Measurements from ENCODE around the gene AKAP8. TPM values are rescaled to one million over a fixed set of nuclear protein-coding genes. Genes with fewer than 3 reads are reported as not detected.
"Not testable (repeated sequence)": the region's sequence is repeated elsewhere in the genome, so short reads cannot be mapped to it uniquely, and the experiment has no call there.

Gene AKAP8
- total RNA-seq, 1 donor from 2014 or later, result 30.2 TPM

DNA sequence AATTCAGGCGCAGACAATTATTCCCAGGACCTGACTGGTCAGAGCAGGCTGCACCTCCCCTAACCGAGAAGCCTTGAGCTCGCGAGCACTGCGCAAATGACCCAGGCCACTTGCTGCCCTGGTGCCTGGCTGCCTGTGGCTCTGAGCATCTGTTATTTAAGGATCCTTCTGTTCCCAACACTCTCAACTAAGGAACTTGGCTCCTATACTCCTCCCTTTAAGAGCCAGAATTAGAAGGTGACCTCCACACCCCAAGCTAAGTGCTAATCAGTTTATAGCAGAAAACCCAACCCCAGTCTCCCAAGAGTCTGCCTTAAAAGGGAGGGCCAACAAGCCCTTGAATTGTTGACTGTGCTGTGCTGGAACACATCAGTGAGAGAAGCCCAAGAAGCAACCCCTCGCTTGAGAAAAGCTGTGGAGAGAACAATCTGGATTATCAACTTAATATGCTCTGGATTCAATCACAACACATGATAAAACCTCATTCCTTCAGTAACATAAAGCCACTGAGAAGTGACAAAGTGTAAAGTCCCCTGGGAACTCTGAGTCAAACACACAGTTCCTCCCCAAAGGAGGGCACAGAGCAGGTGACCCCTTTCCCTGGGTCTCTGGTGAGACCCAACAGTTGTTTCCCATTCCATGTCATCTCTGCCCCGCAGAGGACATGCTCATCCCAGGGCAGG is 24.7 kb upstream of the AKAP8 start:
- DNase-seq (ENCODE audit: extremely low read depth, low read depth, low spot score), result no peak

DNA sequence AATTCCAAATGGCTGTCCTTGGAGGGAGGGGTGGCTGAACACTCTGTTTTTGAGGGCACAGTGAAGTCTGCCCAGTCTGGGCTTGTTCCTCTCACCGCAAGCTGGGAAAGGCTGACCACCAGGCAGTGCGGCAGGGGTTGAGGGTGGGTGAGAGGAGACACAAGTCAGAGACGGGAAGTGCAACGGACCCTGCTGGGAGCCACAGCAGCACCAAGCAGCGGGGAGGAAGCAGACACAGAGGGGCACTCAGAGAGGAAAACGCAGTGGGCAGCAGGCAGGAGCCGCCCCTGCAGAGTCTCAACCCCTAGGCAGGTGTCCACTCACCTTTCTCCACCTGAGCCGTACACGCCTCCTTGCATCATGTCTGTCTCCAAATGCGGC is 23.6 kb upstream of the AKAP8 start:
- DNase-seq (ENCODE audit: extremely low read depth, low read depth, low spot score), result no peak

DNA sequence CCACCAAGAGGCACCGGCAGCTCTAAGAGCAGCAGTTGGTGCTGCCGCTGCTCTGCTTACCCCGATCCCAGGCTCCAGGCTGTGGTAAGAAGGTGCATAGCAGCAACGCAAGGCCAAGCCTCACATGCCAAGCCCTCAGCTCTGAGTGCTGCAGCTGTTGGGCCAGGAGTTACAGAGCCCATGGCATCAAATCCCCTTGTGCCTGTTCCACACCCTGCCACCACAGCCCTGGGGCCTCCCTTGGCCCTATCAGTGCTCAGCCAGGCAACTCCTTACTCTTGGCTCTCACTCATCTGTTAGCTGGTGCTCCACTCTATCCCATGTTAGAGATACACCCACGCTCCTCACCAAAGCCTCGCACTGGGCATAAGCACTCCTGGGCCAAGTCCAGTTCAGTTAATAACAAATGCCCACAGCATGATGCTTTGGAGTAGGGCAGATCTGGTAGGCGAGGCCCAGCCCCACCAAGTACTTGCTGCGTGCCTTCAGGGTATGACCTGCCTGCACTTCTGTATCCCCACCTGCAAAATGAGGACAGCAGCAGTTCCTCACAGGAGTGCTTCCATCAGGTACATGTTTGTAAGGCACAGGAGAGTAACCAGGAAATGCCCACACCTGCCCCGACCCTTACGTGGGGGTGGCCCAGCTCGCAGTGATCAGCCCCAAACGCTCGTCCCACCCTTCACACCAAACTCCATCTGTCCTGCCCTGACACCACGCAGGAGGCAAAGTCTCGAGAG is 23.0 kb upstream of the AKAP8 start:
- DNase-seq (ENCODE audit: extremely low read depth, low read depth, low spot score), result no peak

DNA sequence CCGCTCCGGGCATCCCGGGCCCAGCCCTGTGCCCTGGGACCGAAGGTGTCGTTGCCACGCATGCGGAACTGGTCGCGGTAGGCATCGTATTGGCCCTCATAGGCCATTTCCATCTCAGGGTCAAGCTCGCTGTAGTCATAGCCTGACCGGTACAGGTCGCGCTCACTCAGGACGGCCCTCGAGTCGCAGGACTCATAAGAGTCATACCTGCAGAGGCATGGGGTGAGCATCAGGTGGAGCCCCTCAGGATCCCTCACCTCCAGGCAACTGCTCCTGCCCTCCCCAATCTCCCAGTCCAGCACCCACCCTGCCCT is 21.8 kb upstream of the AKAP8 start:
- no peak for DNase-seq (ENCODE audit: extremely low read depth, low read depth, low spot score)

DNA sequence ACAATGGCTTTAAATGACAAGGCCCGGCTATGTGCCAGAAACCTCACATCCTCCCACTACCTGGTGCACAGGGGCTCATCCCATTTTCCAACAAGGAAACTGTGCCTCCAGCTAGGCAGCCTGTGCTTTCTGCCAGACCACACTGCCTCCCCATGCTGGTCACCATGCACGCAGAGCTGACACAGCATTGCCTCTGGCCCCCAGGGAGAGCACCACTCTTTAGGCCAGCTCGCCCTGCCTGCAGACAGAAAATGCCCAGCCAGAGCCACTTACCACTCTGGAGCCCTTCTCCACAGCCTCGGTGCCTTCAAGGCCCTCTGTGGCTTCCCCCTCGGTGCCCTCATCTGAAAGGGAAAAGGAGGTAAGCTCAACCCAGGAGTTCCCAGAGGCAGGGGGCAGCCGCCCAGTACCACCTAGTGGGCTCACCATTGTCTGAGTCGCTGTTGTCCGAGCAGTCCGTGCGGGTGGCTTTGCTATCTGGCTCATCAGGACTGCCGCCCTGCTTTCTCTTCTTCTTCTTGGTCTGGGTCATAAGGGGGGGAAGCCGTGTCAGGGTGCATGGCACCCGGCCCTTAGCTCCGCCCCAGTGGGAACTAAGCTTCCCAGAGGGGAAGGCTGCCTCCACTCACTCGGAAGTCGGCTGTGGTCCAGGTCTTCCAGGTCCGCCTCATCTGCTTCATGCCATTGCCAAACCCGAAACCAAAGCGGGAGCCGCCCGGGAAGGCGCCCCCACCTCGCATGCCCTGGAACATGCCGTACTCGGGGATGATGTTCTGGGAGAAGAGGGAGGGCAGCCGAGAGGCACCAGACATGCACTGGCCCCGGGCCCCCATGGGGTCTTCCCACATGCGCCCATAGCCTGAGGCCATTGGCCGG is 21.2 kb upstream of the AKAP8 start:
- DNase-seq (ENCODE audit: extremely low read depth, low read depth, low spot score), result no peak

DNA sequence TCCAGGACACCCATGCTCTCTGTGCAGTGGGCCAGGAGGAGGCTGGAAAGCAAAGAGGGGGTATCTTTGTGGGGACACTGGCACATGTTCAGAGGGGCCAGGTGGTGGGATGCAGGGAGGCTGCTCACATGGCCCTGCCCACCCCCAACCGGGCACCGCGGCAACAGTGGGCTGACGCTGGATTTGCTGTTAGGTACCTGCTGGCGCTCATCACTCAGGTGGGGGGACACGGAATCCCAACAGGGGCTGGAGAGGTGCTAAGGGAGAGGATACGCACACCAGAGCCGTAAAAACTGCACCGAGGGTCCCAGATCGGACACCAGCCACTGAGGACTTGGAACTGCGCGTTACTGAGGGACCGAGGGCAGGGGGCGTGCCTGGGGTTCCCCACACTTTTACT is 20.0 kb upstream of the AKAP8 start:
- no peak for DNase-seq (ENCODE audit: extremely low read depth, low read depth, low spot score)

DNA sequence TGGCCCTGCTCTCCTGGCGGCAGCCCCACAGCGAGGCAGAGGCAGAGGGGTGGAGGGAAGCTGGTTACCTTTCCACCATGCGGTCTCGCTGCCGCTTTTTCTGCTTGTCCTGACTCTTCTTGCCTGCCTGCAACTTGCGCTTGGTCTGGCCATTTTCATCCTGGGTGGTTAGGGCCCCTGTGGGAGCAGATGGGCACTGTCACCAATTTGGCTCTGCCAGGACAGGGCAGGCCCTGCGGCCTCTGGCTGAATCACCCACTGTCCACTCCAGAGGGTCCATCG is 19.6 kb upstream of the AKAP8 start:
- DNase-seq (ENCODE audit: extremely low read depth, low read depth, low spot score), result no peak

DNA sequence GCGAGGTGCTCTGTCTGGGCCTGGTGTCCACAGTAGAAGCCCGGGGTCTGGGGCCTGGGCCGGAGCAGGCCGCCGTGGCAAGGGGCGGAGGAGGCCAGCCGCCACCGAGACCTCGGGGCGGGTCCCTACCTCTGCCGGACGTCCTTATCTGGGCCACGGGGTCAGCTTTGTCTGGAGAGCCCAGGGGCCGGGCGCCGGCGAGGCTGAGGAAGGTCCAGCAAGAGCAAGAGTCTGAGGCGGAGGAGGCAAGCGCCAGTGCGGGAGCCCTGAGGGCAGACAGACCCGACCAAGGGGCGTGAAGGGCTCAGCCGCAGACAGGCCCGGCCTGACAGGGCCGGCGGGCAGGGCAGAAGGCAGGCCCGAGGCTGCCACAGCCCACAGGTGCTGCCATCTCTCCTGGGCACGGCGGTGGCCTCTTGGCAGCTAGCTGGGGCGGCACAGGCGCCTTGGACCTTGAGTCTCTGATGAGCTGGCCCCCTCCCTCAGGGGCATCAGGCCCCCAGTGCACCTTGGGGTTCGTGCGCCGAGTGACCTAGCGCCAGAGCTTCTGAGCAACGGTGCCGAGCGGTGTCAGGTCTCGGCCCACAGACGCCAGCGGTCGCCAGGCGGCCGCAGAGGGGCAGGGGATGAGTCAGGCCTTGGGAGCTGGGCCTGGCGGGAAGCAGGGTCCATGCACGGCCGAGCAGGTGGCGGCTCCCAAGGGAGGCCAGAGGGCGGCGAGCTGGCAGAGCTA is 19.1 kb upstream of the AKAP8 start:
- no peak for DNase-seq (ENCODE audit: extremely low read depth, low read depth, low spot score)

DNA sequence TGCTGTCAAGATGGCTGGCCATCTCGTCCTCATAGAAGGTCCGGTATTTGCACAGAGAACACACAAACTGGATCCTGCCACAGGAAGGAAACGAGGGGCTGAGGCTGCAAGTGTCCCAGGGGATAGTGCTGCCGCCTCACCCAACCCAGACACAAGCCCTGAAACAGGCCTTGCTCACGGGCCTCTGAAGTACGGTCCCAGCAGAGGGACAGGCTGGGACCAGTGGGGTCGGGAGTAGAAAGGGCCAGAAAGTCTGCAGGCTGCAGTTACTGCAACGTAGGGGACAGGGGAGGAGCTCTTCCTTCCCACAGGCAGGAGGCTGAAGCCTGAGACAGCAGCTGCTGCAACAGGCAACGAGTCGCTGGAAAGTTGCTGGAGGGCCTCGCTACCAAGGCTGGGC is 18.2 kb upstream of the AKAP8 start:
- DNase-seq (ENCODE audit: extremely low read depth, low read depth, low spot score), result no peak

DNA sequence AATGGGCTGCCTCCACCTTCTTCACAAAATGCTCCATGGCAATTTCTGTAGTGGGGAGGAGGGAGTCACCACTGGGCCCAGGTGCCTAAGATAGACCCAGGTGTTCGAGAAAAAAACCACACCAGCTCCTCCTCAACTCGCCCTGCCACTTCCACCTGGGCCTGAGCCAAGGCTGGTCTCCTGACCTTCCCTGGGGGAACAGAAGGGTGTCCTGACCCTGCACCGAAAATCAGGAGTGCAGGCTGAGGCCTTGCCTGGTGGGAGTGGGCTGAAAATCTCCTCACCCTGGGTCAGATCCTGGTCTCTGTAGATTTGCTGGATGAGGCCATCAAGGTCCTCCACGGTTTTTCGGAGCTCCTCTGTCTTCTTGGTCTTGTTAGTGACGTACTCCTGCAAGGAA is 17.6 kb upstream of the AKAP8 start:
- no peak for DNase-seq (ENCODE audit: extremely low read depth, low read depth, low spot score)

DNA sequence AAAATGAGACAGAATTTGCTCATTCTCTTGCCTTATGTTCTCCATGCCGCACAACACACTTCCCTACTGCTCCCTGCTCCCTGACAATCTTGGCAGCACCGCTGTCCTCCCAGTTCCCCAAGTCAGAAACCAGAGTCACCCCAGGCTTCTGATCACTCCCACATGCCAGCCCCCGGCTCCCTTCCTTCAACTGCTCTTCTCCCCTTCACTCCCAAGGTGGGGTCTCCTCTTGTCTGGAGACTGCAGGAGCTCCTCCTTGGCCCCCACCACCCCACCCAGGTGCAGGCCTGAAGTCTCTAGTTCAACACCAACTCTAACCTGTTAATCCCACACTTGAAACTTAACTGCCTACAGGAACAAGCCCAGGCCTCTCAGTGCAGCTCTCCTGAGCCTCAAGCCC is 16.8 kb upstream of the AKAP8 start:
- no peak for DNase-seq (ENCODE audit: extremely low read depth, low read depth, low spot score)

DNA sequence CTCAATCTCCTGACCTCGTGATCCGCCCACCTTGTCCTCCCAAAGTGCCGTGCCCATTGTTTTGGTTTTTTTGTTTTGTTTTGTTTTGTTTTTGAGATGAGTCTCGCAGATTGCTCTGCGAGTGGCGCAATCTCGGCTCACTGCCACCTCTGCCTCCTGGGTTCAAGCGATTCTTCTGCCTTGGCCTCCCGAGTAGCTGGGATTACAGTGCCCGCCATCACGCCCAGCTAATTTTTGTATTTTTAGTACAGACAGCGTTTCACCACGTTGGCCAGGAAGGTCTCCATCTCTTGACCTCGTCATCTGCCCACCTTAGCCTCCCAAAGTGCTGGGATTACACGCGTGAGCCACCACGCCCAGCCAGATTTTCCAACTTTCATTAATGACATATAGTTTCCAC is 15.7 kb upstream of the AKAP8 start:
- DNase-seq (ENCODE audit: extremely low read depth, low read depth, low spot score), result not testable (repeated sequence)

DNA sequence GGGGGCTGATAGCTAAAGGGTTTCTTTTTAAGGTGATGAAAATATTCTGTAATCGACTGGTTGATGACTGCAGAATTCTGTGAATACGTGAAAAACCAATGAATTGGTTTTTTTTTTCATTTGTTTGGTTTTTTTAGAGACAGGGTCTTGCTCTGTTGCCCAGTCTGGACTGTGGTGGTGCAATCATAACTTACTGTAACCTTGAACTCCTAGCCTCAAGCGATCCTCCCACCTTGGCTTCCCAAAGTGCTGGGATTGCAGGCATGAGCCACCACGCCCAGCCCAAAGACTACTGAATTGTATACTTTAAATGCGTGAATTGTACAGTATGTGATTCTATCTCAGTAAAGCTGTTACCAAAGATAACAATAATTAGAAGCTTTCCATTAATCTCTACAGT is 14.8 kb upstream of the AKAP8 start:
- no peak for DNase-seq (ENCODE audit: extremely low read depth, low read depth, low spot score)

DNA sequence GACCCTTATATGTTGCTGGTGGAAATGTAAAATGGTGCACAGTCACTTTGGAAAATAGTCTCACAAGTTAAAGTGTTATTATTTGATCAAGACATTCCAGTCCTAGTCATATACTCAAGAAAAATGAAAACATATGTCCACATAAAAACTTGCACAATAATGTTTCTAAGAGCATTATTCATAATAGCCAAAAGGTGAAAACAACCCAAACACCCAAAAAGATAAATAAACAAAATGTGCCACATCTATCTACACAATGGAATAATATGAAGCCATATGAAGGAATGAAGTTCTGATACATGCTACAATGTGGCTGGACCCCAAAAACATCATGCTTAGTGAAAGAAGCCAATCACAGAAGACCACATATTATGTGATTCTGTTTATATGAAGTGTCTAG is 14.4 kb upstream of the AKAP8 start:
- DNase-seq (ENCODE audit: extremely low read depth, low read depth, low spot score), result no peak

DNA sequence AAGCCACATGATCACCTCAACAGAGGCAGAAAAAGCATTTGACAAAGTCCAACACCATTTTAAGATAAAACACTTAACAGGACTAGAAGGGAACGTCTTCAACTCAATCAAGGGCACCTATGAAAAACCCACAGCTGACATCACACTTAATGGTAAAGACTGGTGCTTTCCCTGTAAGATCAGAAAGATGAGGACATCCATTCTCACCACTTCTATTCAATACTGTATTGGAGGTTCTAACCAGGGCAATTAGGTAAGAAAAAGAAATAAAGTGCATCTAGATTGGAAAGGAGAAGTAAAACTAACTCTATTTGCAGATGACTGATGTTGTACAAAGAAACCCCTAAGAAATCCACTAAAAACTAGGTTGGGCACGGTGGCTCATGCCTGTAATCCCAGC is 11.2 kb upstream of the AKAP8 start:
- no peak for DNase-seq (ENCODE audit: extremely low read depth, low read depth, low spot score)

DNA sequence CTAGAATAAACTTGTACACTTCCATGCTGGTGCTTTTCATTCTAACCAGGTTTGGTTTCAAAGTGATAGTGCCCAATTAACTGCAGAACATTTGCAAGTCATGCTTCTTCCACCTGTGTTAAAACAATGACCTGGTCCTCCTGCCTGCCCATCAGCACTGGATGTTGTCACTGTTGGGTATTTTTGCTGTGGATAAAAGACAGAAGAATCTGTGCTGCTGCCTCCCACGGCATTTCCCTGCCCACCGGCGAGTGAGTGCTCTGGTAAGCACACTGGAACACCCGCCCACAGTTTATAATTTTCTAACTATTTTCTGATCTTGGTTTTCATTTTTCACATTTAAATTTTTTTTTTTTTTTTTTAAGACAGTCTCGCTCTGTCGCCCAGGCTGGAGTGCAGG is 2.3 kb upstream of the AKAP8 start:
- no peak for DNase-seq (ENCODE audit: extremely low read depth, low read depth, low spot score)

DNA sequence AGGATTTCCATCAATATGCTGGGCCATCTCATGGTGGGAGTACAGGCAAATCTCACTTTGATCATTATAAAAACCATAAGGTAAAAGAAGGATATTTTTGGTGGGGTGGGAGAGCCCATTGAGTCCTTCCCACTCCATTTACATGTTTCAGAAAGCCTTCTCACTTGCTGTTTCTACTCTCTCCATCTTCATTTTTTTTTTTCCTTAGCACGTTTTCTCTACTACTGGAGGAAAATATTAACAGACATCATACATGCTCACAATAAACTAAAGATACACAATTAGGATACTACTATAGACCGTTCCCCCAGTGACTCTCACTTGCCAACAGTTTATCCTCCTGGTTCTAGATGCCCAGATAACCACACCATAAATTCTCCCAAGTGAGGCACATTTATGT is 1.8 kb upstream of the AKAP8 start:
- DNase-seq (ENCODE audit: extremely low read depth, low read depth, low spot score), result no peak

DNA sequence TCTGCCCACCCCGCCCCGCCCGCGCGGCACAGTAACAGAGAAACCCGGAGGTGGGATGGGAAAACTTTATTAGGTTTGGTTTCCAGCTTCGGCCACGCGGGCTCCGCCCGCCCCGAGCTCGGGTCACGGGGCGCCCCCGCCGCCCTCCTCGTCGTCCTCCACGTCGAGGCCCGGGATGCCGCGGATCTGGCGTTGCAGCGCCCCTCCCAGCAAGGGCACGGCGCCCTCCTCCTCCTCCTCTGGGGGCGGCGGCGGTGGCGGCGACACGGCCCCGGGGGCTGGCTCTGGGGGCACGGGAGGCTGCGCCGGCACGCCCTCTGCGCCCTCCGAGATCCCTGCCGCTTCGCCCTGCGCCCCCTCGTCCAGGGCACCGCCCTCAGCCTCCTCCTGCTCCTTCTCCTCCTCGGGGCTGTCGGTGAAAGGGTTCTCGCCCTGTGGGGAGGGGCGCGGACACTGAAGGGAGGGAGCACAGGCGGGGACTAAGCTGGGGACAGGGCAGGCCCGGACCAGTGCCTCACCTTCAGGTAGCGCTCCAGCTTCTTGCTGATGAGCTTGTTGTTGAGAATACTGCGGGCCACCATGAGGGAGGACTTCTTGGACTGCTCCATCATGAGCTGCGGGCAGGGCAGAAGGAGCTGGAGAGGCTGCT is 536 bp upstream of the AKAP8 start:
- DNase-seq (ENCODE audit: extremely low read depth, low read depth, low spot score), result no peak

DNA sequence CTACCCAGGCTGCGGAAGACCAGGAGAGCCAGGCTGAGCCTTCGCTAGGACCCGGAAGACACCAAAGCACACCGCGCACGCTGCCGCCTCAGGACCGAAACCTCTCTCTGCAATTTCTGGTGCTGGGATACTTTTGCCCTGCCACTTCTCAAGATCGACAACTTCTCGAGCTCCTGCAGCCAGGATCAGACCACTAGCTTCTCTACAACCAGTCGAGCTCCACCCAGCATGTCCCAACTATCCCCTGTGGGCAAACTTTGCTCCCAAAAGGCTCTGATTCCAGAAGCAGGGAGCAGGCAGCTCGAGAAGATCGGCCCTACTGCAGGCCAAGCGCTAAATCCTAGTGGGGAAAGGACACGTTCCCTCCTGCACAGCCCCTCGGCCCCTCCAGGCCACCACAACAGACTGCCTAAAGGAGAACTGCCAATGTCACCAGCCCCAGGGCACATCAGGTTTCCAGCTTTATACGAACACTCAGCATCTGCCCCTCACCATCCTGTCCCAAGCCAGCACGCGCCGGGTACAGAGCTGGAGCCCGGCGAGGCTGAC is 979 bp downstream of the AKAP8 start:
- DNase-seq (ENCODE audit: extremely low read depth, low read depth, low spot score), result no peak

DNA sequence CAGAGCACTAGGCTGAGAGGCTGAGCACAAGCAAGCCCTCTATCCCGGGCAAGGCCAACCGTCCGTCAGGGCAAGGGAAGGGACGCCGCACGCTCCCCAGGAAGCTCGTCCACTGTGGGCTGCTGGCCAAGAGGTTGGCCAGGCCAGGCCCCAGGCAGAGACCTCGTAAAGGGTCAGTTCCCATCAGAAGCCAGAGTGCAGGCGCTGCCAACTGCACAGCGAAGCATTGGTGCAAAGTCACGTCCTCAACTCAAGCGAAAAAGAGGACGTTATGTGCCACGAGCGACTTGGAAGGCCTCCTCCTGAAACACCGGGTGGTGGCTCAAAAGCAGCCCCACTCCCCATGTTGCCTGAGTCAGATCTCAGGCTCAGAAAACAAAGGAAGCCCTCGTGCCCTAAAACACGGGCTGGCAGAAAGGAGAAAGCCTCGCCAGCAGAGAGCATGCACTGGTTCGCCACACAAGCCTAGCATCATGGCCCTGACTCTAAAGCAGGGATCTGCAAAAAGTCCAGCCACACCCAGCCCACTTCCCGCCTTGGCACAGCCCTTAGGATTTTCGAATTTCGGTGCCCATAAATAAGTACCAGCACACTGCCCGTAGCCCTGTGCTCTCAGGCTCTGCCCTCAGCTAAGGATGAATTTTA is 4.7 kb downstream of the AKAP8 start:
- DNase-seq (ENCODE audit: extremely low read depth, low read depth, low spot score), result no peak

Measured in glomerular endothelial cell (primary cell).